NCI-H2171 (cell line): ENCODE measurements around the gene MATK.
"Not testable (repeated sequence)": the region's sequence is repeated elsewhere in the genome, so short reads cannot be mapped to it uniquely, and the experiment has no call there.

Source experiments
- DNase-seq: peaks from one replicate; lab custom pipeline; 2025; lab: John Stamatoyannopoulos, UW

The MATK gene

DNA sequence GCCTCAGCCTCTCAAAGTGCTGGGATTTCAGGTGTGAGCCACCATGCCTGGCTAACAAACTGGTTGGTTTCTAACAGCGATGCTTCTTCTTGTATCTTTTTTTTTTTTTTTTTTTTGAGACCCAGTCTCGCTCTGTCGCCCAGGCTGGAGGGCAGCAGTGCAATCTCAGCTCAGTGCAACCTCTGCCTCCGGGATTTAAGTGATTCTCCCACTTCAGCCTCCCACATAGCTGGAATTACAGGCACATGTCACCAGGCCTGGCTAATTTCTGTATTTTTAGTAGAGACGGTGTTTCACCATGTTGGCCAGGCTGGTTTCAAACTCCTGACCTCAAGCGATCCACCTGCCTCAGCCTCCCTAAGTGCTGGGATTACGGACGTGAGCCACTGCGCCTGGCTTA, 30.0 kb upstream of the MATK start:
- not testable (repeated sequence) for DNase-seq

DNA sequence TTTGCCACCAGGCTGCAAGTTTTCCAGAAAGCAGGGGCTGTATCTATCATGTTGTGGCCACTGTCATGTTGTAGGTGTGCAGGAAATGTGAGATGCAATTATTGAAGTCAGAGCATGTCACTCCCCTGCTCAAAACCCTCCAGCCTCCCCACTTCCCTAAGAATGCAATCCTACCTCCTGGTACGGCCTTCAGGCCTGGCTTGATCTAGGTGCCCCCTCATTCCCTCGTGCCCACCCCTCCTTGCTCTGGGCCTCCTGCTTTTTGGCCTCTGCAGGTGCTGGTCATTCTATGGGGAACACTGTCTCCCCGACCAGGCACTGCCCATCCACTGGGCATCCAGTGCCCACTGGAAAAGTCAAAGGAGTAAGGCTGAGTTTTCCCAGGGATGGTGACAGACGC, 28.5 kb upstream of the MATK start:
- no peak for DNase-seq

DNA sequence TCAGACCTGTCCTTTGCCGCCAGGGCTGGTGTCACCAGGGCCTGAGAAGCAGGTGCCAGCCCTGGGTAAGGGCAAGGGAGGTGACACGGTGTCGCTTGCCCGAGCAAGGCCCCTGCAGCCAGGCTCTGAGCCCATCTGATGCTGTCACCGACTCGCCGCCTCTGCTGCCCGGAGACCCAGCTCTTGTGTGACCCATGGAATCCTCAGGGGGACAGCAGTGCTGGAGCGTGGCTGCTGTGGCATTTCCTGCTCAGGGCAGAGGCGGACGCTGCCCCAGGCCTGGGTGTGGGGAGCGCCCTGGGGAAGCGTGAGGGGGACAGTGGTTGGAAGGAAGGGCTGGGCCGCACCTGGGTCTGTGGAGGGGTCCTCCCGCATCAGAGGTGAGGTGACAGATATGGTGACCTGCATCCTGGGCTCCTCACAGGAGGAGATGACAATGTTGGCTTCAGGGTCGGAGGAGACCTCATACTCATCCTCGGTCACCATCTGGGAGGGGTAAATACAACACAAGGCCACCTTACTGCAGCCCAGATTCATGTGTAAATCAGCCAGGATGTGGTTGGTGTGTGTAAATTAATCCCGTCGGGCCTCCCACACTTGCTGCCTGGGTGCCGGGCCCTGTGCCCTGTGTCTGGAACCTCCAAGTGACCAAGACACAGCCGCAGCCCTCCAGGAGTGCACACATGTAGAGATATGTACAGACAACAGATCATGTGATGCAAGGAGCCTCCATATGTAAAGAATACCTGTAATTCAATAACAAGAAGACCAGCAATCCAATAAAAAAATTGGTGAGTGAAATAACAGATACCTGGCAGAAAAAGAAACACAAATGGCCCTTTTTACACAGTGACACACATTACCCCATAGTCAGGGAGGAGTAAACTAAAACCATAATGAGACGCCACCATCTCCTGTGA, 27.6 kb upstream of the MATK start:
- no peak for DNase-seq

DNA sequence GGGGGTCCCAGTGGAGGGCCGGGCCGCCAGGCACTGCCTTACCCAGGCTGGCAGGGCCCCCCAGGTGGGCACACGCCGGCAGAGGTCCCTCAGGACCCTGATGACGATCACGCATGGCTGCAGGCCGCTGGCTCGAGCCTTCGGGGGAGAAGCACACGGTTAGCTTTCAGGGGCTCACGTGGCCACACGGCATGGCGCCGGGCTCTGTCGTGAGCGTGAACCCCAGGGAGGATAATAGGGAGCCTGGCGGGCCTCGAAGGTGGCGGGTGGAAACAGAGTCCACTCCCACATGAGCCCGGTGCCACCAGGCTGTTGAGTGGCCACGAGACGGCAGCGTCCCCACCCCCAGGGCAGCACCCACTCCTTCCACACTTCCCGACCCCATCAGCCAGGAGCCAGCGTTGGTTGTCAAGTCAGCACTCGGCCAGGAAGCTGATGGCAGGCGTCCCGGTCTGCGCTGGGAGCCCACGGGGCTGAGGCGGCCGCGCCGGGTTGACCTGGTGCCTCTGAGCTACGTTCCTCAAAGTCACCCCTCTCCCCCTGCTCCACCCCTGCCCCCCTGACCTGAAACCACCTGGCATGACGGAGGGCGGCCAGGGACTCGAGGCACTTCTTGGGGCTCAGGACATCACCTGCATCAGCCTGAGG, 24.7 kb upstream of the MATK start:
- no peak for DNase-seq

DNA sequence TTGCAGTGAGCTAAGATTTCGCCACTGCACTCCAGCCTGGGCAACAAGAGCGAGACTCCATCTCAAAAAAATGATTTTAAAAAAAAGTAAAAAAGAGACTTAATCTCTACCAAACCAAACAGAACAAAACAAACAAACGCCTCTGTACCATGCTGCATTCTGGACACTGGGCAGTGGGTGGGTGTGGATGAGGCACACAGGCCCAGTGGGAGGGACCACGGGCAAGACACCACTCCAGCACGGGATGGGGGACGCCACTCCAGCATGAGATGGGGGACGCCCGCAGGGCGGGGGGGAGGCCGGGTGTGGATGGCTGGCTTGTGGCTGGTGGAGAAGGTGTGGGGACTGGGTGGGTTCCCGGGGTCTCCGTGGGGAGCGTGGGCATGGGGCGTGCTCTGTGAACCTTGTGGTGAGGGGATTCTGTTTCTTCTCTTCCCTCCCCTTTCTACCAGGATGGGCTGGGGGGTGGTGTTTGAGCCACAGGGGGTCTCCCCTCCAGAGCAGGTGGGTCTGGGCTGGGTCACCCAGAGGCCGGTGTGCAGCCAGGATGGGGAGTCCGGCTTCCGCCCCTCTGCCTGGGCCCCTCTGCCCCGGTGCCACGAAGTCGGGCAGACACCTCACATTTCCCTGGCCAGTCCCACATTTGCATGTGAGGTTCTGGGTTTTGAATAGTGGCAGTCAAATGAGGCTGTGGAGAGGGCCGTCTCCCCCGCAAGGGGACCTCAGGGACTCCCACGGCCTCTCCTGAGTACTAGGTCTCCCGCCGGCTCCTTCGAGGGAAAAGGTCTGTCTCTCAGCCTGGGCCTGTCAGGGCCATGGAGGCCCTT, 23.9 kb upstream of the MATK start:
- DNase-seq: no peak

DNA sequence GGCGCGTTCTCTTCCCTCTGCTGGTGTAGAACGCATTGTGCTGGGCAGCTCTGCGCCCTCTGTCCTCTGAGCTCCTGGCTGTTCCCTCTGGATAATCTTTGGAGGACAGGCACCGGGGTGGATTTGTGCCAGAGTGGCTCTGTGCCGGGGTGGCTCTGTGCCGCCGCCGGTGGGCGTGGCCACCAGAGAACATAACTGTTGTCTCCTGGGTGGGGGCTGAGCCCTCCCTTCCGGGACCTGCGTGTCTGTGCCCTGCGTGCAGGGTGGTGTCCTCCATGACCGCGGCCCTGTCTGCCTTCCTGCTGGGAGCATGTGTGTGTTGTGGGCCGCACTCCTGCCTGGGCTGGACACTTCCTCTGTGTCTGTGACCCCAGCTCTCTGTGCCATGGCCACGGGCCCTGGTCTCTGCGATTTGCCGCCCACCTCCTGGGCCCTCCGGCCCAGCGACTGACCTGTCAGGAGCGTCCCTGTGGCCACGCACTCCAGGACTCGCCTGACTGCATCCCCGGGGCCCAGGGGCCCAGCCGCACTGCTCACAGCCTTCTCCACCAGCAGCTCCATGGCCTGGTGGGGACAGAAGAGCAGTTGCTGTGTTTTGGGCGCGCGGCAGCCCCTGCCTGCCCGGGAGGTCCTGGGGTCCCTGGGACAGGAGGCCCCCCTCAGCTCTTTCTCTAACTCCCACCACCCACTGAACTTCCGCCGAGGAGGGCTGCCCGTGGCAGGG, 22.4 kb upstream of the MATK start:
- no peak for DNase-seq

DNA sequence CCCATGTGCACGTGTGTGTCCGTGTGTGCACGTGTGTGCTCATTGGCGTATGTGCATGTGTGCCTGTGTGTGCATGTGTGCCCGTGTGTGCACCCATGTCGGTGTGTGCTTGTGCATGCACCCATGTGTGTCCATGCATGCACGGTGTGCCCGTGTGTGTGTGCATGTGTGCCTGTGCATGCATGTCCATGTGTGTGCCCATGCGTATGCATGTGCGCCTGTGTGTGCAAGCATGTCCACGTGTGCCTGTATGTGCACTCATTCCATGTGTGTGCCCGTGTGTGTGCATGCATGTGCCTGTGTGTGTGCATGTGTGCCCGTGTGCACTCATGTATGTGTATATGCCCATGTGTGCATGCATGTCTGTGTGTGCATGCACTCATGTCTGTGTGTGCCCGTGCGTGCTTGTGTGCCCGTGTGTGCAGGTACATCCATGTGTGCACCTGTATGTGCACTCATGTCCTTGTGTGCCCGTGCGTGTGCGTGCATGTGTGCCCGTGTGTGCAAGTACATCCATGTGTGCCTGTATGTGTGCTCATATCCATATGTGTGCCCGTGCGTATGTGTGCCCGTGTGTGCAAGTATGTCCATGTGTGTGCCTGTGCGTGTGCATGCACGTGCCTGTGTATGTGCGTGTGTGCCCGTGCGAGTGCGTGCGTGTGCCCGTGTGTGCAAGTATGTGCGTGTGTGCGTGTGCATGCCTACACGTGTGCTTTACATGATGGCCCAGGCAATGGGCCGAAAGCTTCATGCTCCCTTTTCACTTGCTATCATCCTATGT, 21.6 kb upstream of the MATK start:
- DNase-seq: no peak

DNA sequence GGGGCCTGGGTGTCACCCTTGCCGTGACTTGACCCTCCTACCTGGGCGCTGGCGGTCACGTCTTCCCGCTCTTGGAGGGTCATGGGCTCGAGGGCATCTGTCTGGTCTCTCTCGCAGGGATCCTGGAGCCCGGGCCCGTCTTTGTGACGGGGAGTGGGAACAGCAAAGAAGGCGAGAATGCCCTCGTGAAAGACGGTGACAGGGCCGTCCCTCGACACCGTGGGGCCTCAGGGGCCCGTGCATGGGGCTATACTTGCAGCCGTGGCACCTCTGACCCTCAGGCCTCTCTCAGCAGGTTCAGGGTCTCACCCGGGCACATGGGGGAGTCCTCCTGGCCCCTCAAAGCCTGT, 20.9 kb upstream of the MATK start:
- DNase-seq: no peak

DNA sequence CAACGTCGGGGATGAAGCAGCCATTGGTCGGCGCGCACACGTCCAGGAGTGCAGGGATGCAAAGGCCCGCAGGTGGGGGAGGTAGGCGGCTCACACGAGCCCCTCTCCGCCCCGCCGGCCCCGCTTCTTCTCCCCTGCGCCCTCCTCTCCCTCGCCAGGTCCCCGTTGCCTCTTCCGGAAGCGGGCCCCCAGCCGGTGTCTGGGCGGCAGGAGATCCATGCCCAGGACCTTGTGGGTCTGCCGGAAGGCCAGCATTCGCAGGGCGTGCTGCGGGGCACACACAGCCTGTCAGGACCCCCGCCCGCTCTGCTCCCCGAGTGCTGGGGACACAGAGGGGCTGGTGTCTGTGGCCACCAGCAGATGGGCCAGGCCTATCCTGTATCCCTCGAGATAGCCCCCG, 19.7 kb upstream of the MATK start:
- DNase-seq: no peak

DNA sequence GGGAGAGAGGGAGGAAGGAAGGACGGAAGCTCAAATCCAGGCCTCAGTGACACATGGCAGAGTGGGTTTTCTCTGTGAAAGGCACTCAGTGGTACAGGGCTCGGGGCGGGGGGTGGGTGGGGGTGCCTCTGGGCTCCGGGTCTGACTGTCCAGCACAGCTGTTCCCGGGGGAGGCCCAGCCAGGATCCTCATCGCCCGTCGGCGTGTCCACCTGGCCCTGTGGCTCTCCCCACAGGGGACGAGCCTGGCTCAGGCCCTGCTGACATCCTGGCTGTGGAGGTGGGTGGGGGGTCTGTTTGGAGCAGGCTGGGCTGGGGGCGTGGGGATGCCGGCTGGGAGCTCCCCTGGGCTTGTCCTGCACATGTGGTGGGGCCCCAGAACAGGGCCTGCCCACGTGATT, 18.2 kb upstream of the MATK start:
- no peak for DNase-seq

DNA sequence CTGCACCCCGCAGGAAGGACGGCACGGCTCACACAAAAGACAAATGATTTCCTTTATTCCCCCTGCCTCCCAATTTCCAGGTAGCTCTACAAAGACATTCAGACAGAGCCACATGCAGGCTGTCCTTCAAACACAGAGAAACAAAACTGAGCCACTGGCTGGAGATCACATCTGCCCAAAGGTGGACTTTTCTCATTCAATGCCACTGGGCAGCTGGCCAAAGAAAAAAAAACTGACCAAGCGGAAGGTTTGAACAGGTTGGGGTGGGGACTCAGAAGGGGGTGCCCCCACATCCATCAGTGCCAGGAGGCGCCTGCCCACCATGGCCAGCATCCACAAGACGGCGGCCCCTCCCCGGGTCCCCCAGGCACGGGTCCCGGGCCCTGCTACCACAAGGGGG, 17.8 kb upstream of the MATK start:
- no peak for DNase-seq

DNA sequence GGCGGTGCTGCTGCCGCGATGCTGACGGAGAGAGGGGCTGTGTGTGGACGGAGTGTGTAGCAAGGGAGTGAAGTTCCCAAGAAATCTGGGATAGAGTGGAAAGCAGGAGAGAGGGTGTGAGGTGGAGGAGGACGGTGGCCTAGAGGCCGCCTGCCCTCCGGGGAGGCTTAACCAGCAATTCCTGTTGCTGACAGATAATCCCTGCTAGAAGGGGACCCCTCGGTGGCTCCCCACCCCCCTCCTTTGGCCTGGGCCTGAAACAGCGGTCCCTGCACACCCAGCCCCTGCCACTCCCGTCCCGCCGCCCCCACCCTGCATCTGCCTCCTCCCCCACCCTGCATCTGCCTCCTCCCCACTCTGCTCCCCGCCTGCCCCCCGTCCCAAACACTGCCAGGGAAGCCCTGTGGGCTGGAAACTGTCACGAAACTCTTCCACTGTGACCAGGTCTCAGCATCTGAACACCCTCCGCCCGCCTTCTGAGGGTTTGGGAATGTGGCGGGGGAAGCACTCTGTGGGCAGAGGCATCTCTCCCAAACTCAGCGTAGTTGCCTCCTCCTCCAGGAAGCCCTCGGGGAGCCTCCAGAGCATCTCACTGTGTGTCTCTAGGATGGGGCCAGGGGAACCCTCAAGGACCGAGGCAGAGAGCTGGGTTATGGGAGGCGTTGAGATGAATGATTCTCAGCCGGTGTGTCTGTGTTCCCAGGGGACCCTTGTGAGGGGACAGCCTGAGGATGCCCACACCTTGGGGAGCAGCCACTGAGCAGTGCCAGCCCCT, 17.1 kb upstream of the MATK start:
- DNase-seq: no peak

DNA sequence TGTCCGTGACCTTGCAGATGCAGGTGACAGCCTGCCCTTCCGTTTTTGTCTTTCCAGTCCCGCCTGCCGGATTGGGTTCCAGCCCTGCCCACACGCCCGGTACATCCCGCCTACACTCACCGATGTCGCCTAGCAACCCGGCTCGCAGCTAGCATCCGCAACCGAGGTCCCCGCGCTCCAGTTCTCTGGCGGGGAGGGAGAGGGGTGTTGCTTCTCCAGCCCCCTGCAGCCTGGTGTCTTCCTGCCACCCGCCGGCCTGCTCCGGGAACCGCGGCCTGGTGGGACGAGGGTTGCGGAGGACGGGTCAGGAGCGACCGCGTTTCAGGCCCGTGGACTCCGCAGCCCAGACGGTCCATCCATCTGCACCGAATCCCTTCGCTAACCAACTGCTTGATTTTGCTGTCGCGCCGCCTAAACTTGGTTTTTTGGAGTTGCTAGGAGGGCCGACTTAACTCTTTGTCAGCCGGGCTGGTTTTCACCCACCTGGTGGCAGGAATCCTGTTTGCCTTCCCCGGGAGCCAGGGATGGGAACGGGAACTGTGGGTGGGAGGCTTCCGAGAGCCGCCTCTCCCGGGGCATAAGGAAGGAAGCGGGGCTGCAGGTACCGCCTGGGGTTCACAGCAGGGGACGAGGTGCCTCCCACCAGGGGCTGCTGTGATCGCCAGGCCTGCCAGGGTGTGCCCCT, 15.4 kb upstream of the MATK start:
- DNase-seq: peak; percentile 62

DNA sequence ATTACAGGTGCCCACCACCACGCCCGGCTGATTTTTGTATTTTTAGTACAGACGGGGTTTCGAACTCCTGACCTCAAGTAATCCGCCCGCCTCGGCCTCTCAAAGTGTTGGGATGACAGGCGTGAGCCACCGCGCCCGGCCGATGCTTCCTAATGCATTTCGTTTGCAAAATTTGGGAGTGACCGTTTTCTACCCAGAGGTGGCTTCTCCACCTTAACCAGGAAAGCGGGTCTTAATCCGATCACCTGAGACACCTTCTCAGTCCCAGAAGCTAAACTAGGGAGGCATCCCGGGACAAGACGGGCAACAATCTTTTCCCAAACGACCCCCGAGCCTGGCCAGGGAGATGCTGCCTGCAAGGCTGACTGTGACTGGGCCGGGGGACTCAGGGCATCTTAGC, 14.8 kb upstream of the MATK start:
- DNase-seq: no peak

DNA sequence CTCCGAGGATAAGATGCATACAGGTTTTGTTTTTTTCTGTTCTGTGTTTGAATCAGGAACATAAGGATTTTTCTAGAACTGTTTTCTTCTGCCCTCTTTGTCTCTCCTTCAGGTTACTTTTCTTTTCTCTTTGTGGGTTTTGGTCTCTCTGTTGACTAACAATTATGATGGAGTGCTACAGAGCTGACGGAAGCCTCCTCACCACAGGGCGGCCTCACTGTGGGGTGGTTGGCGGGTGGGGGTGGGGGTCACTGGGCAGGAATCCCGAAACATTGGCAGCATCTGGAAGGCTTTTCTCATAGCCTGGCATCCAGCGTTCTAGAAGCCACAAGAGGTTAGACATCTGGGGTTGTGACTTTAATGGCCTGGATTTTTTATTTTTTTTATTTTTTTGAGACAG, 12.0 kb upstream of the MATK start:
- no peak for DNase-seq

DNA sequence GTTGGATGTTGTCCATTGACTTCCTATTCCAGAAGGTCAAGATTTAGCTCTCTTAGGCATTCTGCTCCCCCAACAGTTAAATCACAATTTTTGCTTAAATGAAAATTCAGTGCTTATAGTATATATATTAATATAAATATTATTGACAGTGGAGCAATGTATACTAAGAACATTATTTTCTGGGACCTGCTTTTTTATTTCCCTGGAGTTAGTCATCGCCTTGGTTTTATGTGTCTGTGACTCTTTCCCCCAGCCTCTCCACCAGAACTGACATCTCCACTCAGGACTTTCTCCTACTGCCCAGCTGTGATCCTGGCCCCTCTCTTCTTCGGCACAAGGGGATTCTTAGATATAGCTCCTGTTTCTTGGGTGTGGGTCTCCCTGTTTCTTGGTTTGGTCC, 10.2 kb upstream of the MATK start:
- no peak for DNase-seq

DNA sequence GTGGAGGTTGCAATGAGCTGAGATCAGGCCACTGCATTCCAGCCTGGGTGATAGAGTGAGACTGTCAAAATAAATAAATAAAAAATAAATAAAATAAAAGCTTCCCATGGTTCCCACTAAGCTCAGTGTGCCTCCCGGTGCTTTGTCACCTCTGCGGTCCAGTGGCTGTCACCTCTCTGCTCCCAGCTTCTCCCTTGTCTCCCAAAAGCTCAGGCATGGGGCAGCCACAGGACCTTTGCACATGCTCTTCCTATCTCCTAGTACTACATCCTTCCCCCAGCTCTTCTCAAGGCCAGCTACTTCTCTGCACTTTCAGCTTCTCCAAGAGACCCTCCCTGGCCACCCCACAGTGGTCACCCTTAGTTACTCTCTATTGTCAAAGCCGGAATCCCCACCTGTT, 7.6 kb upstream of the MATK start:
- no peak for DNase-seq

DNA sequence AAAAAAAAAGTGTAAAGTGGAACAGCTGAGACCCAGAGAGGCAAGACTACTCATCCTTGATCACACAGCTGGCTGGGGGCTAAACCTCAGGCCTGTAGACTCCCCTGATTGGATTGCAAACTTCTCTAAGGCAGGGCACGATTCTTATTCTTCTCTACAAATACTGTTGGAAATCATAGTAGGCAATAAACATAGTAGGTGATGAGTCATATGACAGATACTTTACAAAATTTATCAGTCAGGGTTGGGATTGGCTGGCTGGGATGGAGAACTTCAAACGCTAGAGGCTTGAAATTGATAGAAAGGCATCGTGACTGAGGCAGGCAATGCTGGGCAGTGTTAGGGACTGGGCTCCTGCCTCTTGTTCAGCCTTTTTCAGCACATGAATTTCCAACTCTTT, 5.9 kb upstream of the MATK start:
- DNase-seq: no peak

DNA sequence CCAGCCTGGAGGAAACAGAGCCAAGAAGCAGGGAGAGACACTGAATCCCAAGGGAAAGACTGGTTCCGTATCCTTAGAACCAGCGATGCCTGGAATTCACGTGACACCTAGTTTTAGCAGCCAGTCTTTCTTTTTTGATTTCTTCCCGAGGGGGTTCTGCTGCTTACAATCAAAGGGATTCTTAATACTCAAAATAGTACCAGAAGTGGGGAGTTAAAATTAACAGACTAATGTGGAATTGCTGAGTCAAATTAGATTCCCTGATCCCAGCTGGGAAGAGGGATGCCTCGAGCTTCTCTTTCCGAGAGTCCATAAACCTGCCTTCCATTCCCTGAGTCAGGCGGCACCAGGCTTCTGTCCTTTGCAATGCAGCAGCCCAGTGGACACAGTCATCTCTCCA, 4.8 kb upstream of the MATK start:
- no peak for DNase-seq

DNA sequence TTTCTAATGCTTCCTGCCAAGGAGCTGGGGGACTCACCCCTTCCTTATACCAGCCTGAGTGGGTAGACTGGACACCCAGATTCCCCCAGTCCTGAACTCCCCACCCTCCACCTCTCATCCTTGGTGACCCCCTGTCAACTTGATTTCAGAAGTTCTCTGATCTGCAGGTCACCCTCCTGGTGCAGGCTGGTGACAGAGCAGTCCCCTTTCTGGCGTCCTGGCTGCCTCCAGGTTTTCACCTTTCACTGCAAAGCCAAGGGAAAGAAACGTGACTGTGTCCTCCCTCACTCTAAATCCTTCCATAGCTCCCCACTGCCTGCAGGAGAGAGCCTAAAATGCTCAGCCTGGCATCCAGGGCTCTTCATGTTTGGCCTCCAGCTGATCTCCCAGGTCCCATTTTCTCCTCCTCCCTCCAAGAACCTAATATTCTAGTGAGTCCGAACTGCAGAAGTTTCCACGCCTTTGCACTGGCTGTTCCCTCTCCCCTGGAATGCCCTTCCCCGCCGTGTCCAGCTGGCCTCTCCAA, 4.1 kb upstream of the MATK start:
- DNase-seq: no peak
